KOPT-K1 (cell line): Measurements from ENCODE around the gene TEX12.
"Not testable (repeated sequence)": the region's sequence is repeated elsewhere in the genome, so short reads cannot be mapped to it uniquely, and the experiment has no call there.

ENCODE experiments used
- H3K27ac ChIP-seq: fragments of 200-600 bp; sonication (generic); 2 replicates; pipeline ENCODE4 v1.5.1; 2016; ENCODE audit warnings: antibody characterized with exemption, mild to moderate bottlenecking, low read depth, low read length; ENCODE audit not compliant: poor library complexity, severe bottlenecking
- H3K36me3 ChIP-seq: fragments of 200-600 bp; sonication (generic); 2 replicates; pipeline ENCODE4 v1.5.1; 2017; ENCODE audit warnings: antibody characterized with exemption, mild to moderate bottlenecking, low read length, moderate library complexity; ENCODE audit not compliant: insufficient read depth
- H3K9me3 ChIP-seq: fragments of 200-600 bp; sonication (generic); 2 replicates; pipeline ENCODE4 v1.5.1; 2017; ENCODE audit warnings: antibody characterized with exemption, low read length, mild to moderate bottlenecking; ENCODE audit not compliant: insufficient read depth, poor library complexity, severe bottlenecking

TEX12 gene

GRCh38 chr11:112160091-112160848, 6.9 kb upstream of the TEX12 start:
- Histone ChIP-seq H3K27ac (no peak overlapping the region), H3K36me3 (no peaks in the 10 kb centered on the region), H3K9me3 (no peaks in the 10 kb centered on the region)

- no peak overlapping the region for H3K27ac ChIP-seq
- H3K36me3 ChIP-seq = no peaks in the 10 kb centered on the region
- no peaks in the 10 kb centered on the region for H3K9me3 ChIP-seq
Measured at GRCh38 chr11:112161012-112161411, 6.2 kb upstream of the TEX12 start.

GRCh38 chr11:112162200-112162599, 5.0 kb upstream of the TEX12 start:
- not testable (repeated sequence) for H3K36me3 ChIP-seq, H3K27ac ChIP-seq, H3K9me3 ChIP-seq

- H3K9me3 ChIP-seq = no peaks in the 10 kb centered on the region
- no peaks in the 10 kb centered on the region for H3K36me3 ChIP-seq
- no peak overlapping the region for H3K27ac ChIP-seq
Measured at GRCh38 chr11:112162761-112163546, 4.2 kb upstream of the TEX12 start.

- Histone ChIP-seq H3K9me3 (no peaks in the 10 kb centered on the region), H3K36me3 (no peaks in the 10 kb centered on the region), H3K27ac (no peak within 1 kb of the TSS)
Measured at GRCh38 chr11:112163875-112164685, 3.1 kb upstream of the TEX12 start, which contains the start of gene IL18. TSS of gene IL18 (minus strand) at chr11:112164094. CDS start at chr11:112155053, 9,041 bp downstream.

- Histone ChIP-seq H3K9me3 (no peaks in the 10 kb centered on the region), H3K27ac (no peak overlapping the region), H3K36me3 (no peaks in the 10 kb centered on the region)
Measured at GRCh38 chr11:112165049-112165448, 2.1 kb upstream of the TEX12 start.

- no peaks in the 10 kb centered on the region for H3K36me3 ChIP-seq
- H3K27ac ChIP-seq = no peak overlapping the region
- H3K9me3 ChIP-seq = no peaks in the 10 kb centered on the region
Measured at GRCh38 chr11:112166562-112166961, 610 bp upstream of the TEX12 start.

GRCh38 chr11:112172362-112172994, 5.3 kb downstream of the TEX12 start:
- no peaks in the 10 kb centered on the region for H3K36me3 ChIP-seq
- H3K27ac ChIP-seq = no peak overlapping the region
- no peaks in the 10 kb centered on the region for H3K9me3 ChIP-seq

GRCh38 chr11:112173152-112173551, 6.0 kb downstream of the TEX12 start:
- Histone ChIP-seq H3K27ac (no peak overlapping the region), H3K9me3 (no peaks in the 10 kb centered on the region), H3K36me3 (no peaks in the 10 kb centered on the region)

GRCh38 chr11:112174789-112175598, 7.8 kb downstream of the TEX12 start, which contains the start of gene BCO2:
TSS of gene BCO2 (plus strand) at chr11:112175512. CDS start at chr11:112175602, 90 bp downstream.
- H3K9me3 ChIP-seq = no peaks in the 10 kb centered on the region
- no peak within 1 kb of the TSS for H3K27ac ChIP-seq
- H3K36me3 ChIP-seq = no peaks in the 10 kb centered on the region

GRCh38 chr11:112175599-112175952, 8.4 kb downstream of the TEX12 start:
- no peaks in the 10 kb centered on the region for H3K9me3 ChIP-seq

GRCh38 chr11:112176077-112176476, 8.9 kb downstream of the TEX12 start:
- Histone ChIP-seq H3K36me3 (no peaks in the 10 kb centered on the region), H3K9me3 (no peaks in the 10 kb centered on the region), H3K27ac (no peak overlapping the region)

More at GRCh38 chr11:112175599-112175952, 8.4 kb downstream of the TEX12 start:
- Histone ChIP-seq H3K27ac (no peak overlapping the region), H3K36me3 (no peaks in the 10 kb centered on the region)

- Histone ChIP-seq H3K27ac (no peak overlapping the region), H3K36me3 (no peaks in the 10 kb centered on the region), H3K9me3 (no peaks in the 10 kb centered on the region)
Measured at GRCh38 chr11:112177589-112177988, 10.4 kb downstream of the TEX12 start.

GRCh38 chr11:112178428-112178827, 11.3 kb downstream of the TEX12 start:
- no peaks in the 10 kb centered on the region for H3K36me3 ChIP-seq
- no peak overlapping the region for H3K27ac ChIP-seq
- no peaks in the 10 kb centered on the region for H3K9me3 ChIP-seq
